HCT116 (cell line): ENCODE results near the gene UPP1. TPM values are rescaled to one million over a fixed set of nuclear protein-coding genes. Genes with fewer than 3 reads are reported as not detected.

Source experiments
- ATAC-seq: fragments of 200-7000 bp; cut with Tn5 transposase; 2 replicates; pipeline ENCODE4 v1.9.1; 2020; ENCODE audit warnings: mild to moderate bottlenecking, moderate library complexity
- BruUV-seq: library from RNA; stranded (reverse); fragments of 400-500 nt; replicated peaks from 2 replicates; lab custom pipeline; 2021; lab: Mats Ljungman, UMichigan
- CTCF ChIA-PET: fragments of 300-600 bp; sonication (Branson Sonifier 250); formaldehyde crosslinking; loops from one replicate; lab custom pipeline; 2021; ENCODE audit warnings: antibody characterized with exemption; lab: Charles Lee
- POLR2A ChIA-PET: fragments of 300-600, 350-600 bp; sonication (Branson Sonifier 250); formaldehyde crosslinking; loops from one replicate; lab custom pipeline; 2021; ENCODE audit warnings: antibody characterized with exemption; lab: Charles Lee
- RAD21 ChIA-PET, 2 experiments: fragments of 300-600 bp; sonication (Branson Sonifier 250); formaldehyde crosslinking; loops; one replicate each; lab custom pipeline; 2023; ENCODE audit warnings: low total read pairs in 2 of 2; ENCODE audit not compliant: uncharacterized antibody in 2 of 2, unreplicated experiment in 2 of 2, low non-redundant PET in 1 of 2; lab: Charles Lee
- DNase-seq: peaks from one replicate; pipeline ENCODE4 v3.0.0-alpha.2; 2010; ENCODE audit warnings: low read depth, low spot score
- H2AFZ ChIP-seq: fragments of 200-600 bp; shearing (Covaris generic), sonication (generic); 2 replicates; pipeline ENCODE4 v1.6.1; 2017; ENCODE audit warnings: low read depth, mixed run types, mixed read lengths, antibody characterized with exemption, low read length; ENCODE audit not compliant: poor library complexity, severe bottlenecking
- H3K27ac ChIP-seq: 2 replicates; pipeline ENCODE4 v1.5.1; 2012; ENCODE audit warnings: low read depth, low read length
- H3K27me3 ChIP-seq: fragments of 200-600 bp; sonication (generic); 2 replicates; pipeline ENCODE4 v1.6.1; 2016; ENCODE audit warnings: mixed run types, low read length, mixed read lengths; ENCODE audit not compliant: insufficient read depth
- H3K36me3 ChIP-seq, 2 experiments: fragments of 200-500 bp in 1 of 2; fragments of 200-600 bp in 1 of 2; sonication (Bioruptor generic) in 1 of 2; sonication (generic) in 1 of 2; 2 replicates each; pipeline versions ENCODE4 v1.5.1 to v1.6.1; 2014 to 2016; ENCODE audit warnings: low read length in 2 of 2, inconsistent platforms in 1 of 2, mixed read lengths in 1 of 2, mixed run types in 1 of 2; ENCODE audit not compliant: insufficient read depth in 2 of 2, control insufficient read depth in 1 of 2
- H3K4me1 ChIP-seq, 2 experiments: fragments of 200-600 bp in 1 of 2; sonication (generic) in 1 of 2; 2 replicates each; pipeline versions ENCODE4 v1.5.1 to v1.6.1; 2012 to 2017; ENCODE audit warnings: low read length in 2 of 2, inconsistent platforms in 1 of 2, mild to moderate bottlenecking in 1 of 2, mixed read lengths in 1 of 2, mixed run types in 1 of 2, moderate library complexity in 1 of 2; ENCODE audit not compliant: insufficient read depth in 2 of 2, control insufficient read depth in 1 of 2
- H3K4me2 ChIP-seq: fragments of 200-600 bp; sonication (generic); 2 replicates; pipeline ENCODE4 v1.6.1; 2017; ENCODE audit warnings: mixed run types, low read length, mixed read lengths
- H3K4me3 ChIP-seq, 2 experiments: fragments of 200-600 bp in 1 of 2; sonication (generic) in 1 of 2; replicated peaks in 1 of 2; 2 replicates each; pipeline ENCODE4 v1.5.1; 2011 to 2016; ENCODE audit warnings: low read length in 2 of 2, control low read depth in 1 of 2, low read depth in 1 of 2, mild to moderate bottlenecking in 1 of 2, mixed read lengths in 1 of 2, mixed run types in 1 of 2
- H3K79me2 ChIP-seq: fragments of 200-600 bp; sonication (generic); 2 replicates; pipeline ENCODE4 v1.6.1; 2017; ENCODE audit warnings: mild to moderate bottlenecking, mixed run types, low read length, moderate library complexity, mixed read lengths; ENCODE audit not compliant: insufficient read depth
- H3K9ac ChIP-seq: fragments of 200-600 bp; sonication (generic); 2 replicates; pipeline ENCODE4 v1.6.1; 2016; ENCODE audit warnings: low read length, mixed read lengths
- H3K9me2 ChIP-seq: fragments of 200-600 bp; sonication (generic), shearing (Covaris generic); 2 replicates; pipeline ENCODE4 v1.6.1; 2017; ENCODE audit warnings: mixed run types, mild to moderate bottlenecking, moderate library complexity; ENCODE audit not compliant: insufficient read depth
- H3K9me3 ChIP-seq, 2 experiments: fragments of 200-500 bp in 1 of 2; fragments of 200-600 bp in 1 of 2; sonication (Bioruptor generic) in 1 of 2; sonication (generic) in 1 of 2; 2 replicates each; pipeline ENCODE4 v1.6.1; 2014 to 2017; ENCODE audit warnings: low read length in 2 of 2, mixed read lengths in 2 of 2, inconsistent platforms in 1 of 2, low read depth in 1 of 2, mild to moderate bottlenecking in 1 of 2, mixed run types in 1 of 2, moderate library complexity in 1 of 2; ENCODE audit not compliant: control insufficient read depth in 1 of 2, insufficient read depth in 1 of 2
- H4K20me1 ChIP-seq: fragments of 200-600 bp; sonication (generic), shearing (Covaris generic); 2 replicates; pipeline ENCODE4 v1.6.1; 2017; ENCODE audit warnings: mixed run types, mild to moderate bottlenecking, moderate library complexity; ENCODE audit not compliant: insufficient read depth
- CBX3 ChIP-seq: IDR thresholded peaks from 2 replicates; pipeline ENCODE4 v1.6.1; 2012; ENCODE audit warnings: low read depth
- CEBPB ChIP-seq: IDR thresholded peaks from 2 replicates; pipeline ENCODE4 v1.6.1; 2012; ENCODE audit warnings: low read depth
- EGR1 ChIP-seq: IDR thresholded peaks from 2 replicates; pipeline ENCODE4 v1.6.1; 2012; ENCODE audit warnings: low read depth
- EZH2 ChIP-seq: fragments of 200-600 bp; sonication (generic); IDR thresholded peaks from 2 replicates; pipeline ENCODE4 v1.6.1; 2017; ENCODE audit warnings: antibody characterized with exemption, mixed run types
- EZH2phosphoT487 ChIP-seq: fragments of 200-600 bp; IDR thresholded peaks from 2 replicates; pipeline ENCODE4 v1.6.1; 2018; ENCODE audit warnings: antibody characterized with exemption, borderline replicate concordance
- FOSL1 ChIP-seq: IDR thresholded peaks from 2 replicates; pipeline ENCODE4 v1.6.1; 2012; ENCODE audit warnings: low read depth
- JUND ChIP-seq: IDR thresholded peaks from 2 replicates; pipeline ENCODE4 v1.6.1; 2012
- POLR2A ChIP-seq: IDR thresholded peaks from 2 replicates; pipeline ENCODE4 v1.7.0; 2011; ENCODE audit warnings: borderline replicate concordance; ENCODE audit not compliant: insufficient read depth, insufficient read length; ENCODE audit errors: extremely low read depth
- SP1 ChIP-seq: IDR thresholded peaks from 2 replicates; pipeline ENCODE4 v1.6.1; 2012; ENCODE audit warnings: low read depth
- SRF ChIP-seq: IDR thresholded peaks from 2 replicates; pipeline ENCODE4 v1.6.1; 2012; ENCODE audit warnings: low read depth
- TCF7L2 ChIP-seq: IDR thresholded peaks from 2 replicates; pipeline ENCODE4 v1.7.0; 2011; ENCODE audit warnings: borderline replicate concordance, inconsistent platforms; ENCODE audit not compliant: insufficient read depth, insufficient read length; ENCODE audit errors: extremely low read depth
- YY1 ChIP-seq: IDR thresholded peaks from 2 replicates; pipeline ENCODE4 v1.6.1; 2011; ENCODE audit warnings: low read length, low read depth, moderate library complexity, mild to moderate bottlenecking; ENCODE audit not compliant: insufficient replicate concordance; ENCODE audit errors: extremely low read depth
- ZNF274 ChIP-seq: fragments of 200-500 bp; sonication (Bioruptor generic); IDR thresholded peaks from 2 replicates; pipeline ENCODE4 v1.6.1; 2014; ENCODE audit warnings: mild to moderate bottlenecking, low read depth, low read length, inconsistent platforms
- intact Hi-C: fragments of 100-400 bp; cut with micrococcal nuclease; formaldehyde crosslinking; loops from 2 replicates; pipeline ENCODE4 v1.10.0; 2022
- total RNA-seq: library from RNA; stranded (reverse); gene quantifications from one replicate; pipeline ENCODE4 v1.2.1, GENCODE V29; 2021; ENCODE audit not compliant: unreplicated experiment
- TF ChIP-seq, protein P1 (sequence below), 3 experiments: fragments of 200-600 bp in 1 of 3; sonication (generic) in 1 of 3; IDR thresholded peaks in 2 of 3; conservative IDR thresholded peaks in 1 of 3; 2 replicates each; pipeline ENCODE4 v1.5.1; 2012 to 2017; ENCODE audit warnings: low read depth in 2 of 3, low read length in 2 of 3, antibody characterized with exemption in 1 of 3, borderline replicate concordance in 1 of 3, control low read depth in 1 of 3, mild to moderate bottlenecking in 1 of 3, mixed read lengths in 1 of 3, mixed run types in 1 of 3, moderate library complexity in 1 of 3; ENCODE audit not compliant: insufficient read depth in 1 of 3
- TF ChIP-seq, protein P2 (sequence below): IDR thresholded peaks from 2 replicates; pipeline ENCODE4 v1.6.1; 2012
- TF ChIP-seq, protein P3 (sequence below): IDR thresholded peaks from 2 replicates; pipeline ENCODE4 v1.6.1; 2011; ENCODE audit warnings: mild to moderate bottlenecking, low read length, moderate library complexity; ENCODE audit not compliant: insufficient replicate concordance; ENCODE audit errors: extremely low read depth

UPP1 gene
- total RNA-seq, 1 experiment from 2014 or later, result 42.7 TPM

DNA sequence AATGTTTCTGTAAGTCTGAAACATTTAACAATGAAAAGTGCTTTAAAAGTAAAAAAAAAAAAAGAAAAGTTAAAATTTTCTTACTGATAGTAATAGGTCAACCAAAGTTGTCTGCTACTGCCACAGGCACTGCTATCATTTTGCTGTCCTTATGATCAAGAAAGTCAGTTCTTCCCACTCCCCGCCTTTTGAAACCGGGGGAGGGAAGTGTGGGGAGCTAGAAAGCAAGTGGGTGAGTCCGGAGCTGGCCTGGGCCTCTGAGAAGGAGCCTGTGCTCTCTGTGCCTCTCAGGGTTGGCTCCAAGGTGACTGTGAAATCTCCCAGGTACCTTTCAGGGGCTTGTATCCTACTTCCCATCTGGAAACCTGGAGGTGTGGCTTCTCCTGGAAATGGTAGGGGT lies 46.4 kb upstream of the UPP1 start (continued):
- TF ChIP-seq, protein P1, sequence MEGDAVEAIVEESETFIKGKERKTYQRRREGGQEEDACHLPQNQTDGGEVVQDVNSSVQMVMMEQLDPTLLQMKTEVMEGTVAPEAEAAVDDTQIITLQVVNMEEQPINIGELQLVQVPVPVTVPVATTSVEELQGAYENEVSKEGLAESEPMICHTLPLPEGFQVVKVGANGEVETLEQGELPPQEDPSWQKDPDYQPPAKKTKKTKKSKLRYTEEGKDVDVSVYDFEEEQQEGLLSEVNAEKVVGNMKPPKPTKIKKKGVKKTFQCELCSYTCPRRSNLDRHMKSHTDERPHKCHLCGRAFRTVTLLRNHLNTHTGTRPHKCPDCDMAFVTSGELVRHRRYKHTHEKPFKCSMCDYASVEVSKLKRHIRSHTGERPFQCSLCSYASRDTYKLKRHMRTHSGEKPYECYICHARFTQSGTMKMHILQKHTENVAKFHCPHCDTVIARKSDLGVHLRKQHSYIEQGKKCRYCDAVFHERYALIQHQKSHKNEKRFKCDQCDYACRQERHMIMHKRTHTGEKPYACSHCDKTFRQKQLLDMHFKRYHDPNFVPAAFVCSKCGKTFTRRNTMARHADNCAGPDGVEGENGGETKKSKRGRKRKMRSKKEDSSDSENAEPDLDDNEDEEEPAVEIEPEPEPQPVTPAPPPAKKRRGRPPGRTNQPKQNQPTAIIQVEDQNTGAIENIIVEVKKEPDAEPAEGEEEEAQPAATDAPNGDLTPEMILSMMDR (IDR thresholded peaks at IDR 0.05 in 2 of 3, conservative IDR thresholded peaks at IDR 0.05 in 1 of 3; ENCODE audit: borderline replicate concordance in 1 of 3, insufficient read depth in 1 of 3, low read depth in 2 of 3, low read length in 2 of 3), result no peak
- TF ChIP-seq ZNF274 (no peak), EZH2 (no peak), SP1 (no peak), CBX3 (no peak), POLR2A (no peak)
- TF ChIP-seq, protein P2, sequence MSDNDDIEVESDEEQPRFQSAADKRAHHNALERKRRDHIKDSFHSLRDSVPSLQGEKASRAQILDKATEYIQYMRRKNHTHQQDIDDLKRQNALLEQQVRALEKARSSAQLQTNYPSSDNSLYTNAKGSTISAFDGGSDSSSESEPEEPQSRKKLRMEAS, result no peak
- TF ChIP-seq, all 23 proteins: peak for 0

DNA sequence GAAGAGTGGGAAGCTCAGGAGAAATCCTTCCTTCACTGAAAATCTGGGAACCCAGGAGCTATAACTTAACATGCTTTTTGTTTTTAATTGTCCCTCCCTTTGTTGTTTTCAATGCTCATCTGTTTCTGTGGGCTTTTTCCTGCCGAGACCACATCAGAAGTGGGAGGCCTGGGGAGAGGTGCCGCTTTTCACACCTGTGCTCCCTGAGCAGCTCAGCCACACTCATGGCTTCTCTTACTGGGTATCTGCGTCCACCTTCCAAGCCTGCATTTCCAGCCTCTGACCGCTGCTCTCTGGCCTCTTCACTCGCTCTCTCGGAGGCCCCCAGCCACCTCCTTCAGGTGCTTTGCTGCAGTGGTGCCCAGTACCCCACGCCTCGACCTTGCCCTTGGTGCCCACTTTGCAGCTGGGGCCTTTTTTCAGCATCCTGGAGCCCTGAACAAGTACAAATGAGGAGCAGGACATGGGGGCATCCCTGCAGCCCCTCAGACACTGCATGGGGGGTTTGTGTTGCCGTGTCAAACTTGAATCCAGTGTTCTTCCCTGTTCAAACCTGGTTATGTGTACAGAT lies 43.8 kb upstream of the UPP1 start:
- no peak overlapping the region for H3K4me3 ChIP-seq
- TF ChIP-seq TCF7L2 (no peak), EZH2 (no peak), EZH2phosphoT487 (no peak), JUND (no peak), CEBPB (no peak), YY1 (no peak), CBX3 (no peak), SRF (no peak), EGR1 (no peak), FOSL1 (no peak)
- TF ChIP-seq, protein P3, sequence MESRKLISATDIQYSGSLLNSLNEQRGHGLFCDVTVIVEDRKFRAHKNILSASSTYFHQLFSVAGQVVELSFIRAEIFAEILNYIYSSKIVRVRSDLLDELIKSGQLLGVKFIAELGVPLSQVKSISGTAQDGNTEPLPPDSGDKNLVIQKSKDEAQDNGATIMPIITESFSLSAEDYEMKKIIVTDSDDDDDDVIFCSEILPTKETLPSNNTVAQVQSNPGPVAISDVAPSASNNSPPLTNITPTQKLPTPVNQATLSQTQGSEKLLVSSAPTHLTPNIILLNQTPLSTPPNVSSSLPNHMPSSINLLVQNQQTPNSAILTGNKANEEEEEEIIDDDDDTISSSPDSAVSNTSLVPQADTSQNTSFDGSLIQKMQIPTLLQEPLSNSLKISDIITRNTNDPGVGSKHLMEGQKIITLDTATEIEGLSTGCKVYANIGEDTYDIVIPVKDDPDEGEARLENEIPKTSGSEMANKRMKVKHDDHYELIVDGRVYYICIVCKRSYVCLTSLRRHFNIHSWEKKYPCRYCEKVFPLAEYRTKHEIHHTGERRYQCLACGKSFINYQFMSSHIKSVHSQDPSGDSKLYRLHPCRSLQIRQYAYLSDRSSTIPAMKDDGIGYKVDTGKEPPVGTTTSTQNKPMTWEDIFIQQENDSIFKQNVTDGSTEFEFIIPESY, result no peak
- ATAC-seq (no peak), DNase-seq (no peak)
- no peak overlapping the region for H2AFZ ChIP-seq
- POLR2A ChIA-PET, result no interaction called here
- H3K27me3 ChIP-seq, result no peaks in the 10 kb centered on the region
- RAD21 ChIA-PET, result no interaction called here
- intact Hi-C loops, result no loop called here
- no peak overlapping the region for H3K27ac ChIP-seq
- no peaks in the 10 kb centered on the region for H4K20me1 ChIP-seq
- H3K4me2 ChIP-seq, result no peak overlapping the region
- no peaks in the 10 kb centered on the region for H3K79me2 ChIP-seq
- no peak overlapping the region for H3K9ac ChIP-seq
- no peaks in the 10 kb centered on the region for H3K9me3 ChIP-seq
- CTCF ChIA-PET, result no interaction called here
- H3K36me3 ChIP-seq, result no peaks in the 10 kb centered on the region
- peaks cover 0 to 23% of the 10 kb centered on the region in 2 experiments; a peak in 2 of 4 replicates for H3K4me1 ChIP-seq
- no peaks in the 10 kb centered on the region for H3K9me2 ChIP-seq
- BruUV-seq, result no TSS peak
